ENCODE measurements around the gene ASB15.

GRCh38 chr7:123557398-123558288 lies 44.0 kb upstream of the ASB15 start, which contains the start of gene NDUFA5:
- TF ChIP-seq POLR2A (IDR thresholded peaks at IDR 0.05) (peak; percentile 55 to 78), EP300 (IDR thresholded peaks at IDR 0.05) (peak; percentile 79 to 91)
